SK-N-SH (cell line): ENCODE measurements around the gene CLDN6. TPM values are rescaled to one million over a fixed set of nuclear protein-coding genes. Genes with fewer than 3 reads are reported as not detected.

ENCODE experiments used
- CTCF ChIA-PET: fragments of 300-600, 350-600 bp; formaldehyde crosslinking; extraction: SDS; loops from one replicate; lab custom pipeline; 2021; lab: Yijun Ruan, JAX
- POLR2A ChIA-PET: fragments of 350-600 bp; sonication (Branson Sonifier 250); formaldehyde crosslinking; extraction: SDS; loops from one replicate; lab custom pipeline; 2020; ENCODE audit warnings: antibody characterized with exemption, inconsistent platforms; lab: Yijun Ruan, JAX
- DNase-seq: peaks from one replicate; pipeline ENCODE4 v3.0.0; 2012
- H2AFZ ChIP-seq: fragments of 200-600 bp; sonication (generic); 2 replicates; pipeline ENCODE4 v1.8.1; 2016; ENCODE audit warnings: antibody characterized with exemption, mild to moderate bottlenecking, low read depth
- H3F3A ChIP-seq: fragments of 200-600 bp; sonication (generic); replicated peaks from 2 replicates; pipeline ENCODE3; 2016; ENCODE audit warnings: antibody characterized with exemption, mild to moderate bottlenecking; ENCODE audit not compliant: insufficient read depth
- H3K27ac ChIP-seq, 2 experiments: fragments of 200-500 bp in 1 of 2; fragments of 200-600 bp in 1 of 2; sonication (Bioruptor generic) in 1 of 2; sonication (generic), shearing (Covaris generic) in 1 of 2; 2 replicates each; pipeline versions ENCODE4 v1.5.1 to v1.6.1; 2014 to 2016; ENCODE audit warnings: low read depth in 2 of 2, inconsistent platforms in 1 of 2, low read length in 1 of 2, mild to moderate bottlenecking in 1 of 2, mixed read lengths in 1 of 2
- H3K27me3 ChIP-seq: fragments of 200-600 bp; sonication (generic), shearing (Covaris generic); 2 replicates; pipeline ENCODE4 v1.6.1; 2016; ENCODE audit warnings: mixed run types; ENCODE audit not compliant: insufficient read depth
- H3K36me3 ChIP-seq, 2 experiments: fragments of 200-500 bp in 1 of 2; fragments of 200-600 bp in 1 of 2; sonication (Bioruptor generic) in 1 of 2; sonication (generic) in 1 of 2; replicated peaks in 1 of 2; 2 replicates each; pipeline versions ENCODE3 to v1.5.1; 2014 to 2016; ENCODE audit warnings: low read length in 1 of 2, mild to moderate bottlenecking in 1 of 2; ENCODE audit not compliant: insufficient read depth in 2 of 2, control insufficient read depth in 1 of 2
- H3K4me1 ChIP-seq, 2 experiments: fragments of 200-500 bp in 1 of 2; fragments of 200-600 bp in 1 of 2; sonication (Bioruptor generic) in 1 of 2; sonication (generic), shearing (Covaris generic) in 1 of 2; 2 replicates each; pipeline versions ENCODE4 v1.5.1 to v1.6.1; 2014 to 2016; ENCODE audit warnings: low read depth in 1 of 2, low read length in 1 of 2, mixed run types in 1 of 2; ENCODE audit not compliant: insufficient read depth in 2 of 2, control insufficient read depth in 1 of 2
- H3K4me2 ChIP-seq: fragments of 200-600 bp; sonication (generic), shearing (Covaris generic); 2 replicates; pipeline ENCODE4 v1.6.1; 2017; ENCODE audit warnings: mixed run types
- H3K4me3 ChIP-seq, 2 experiments: fragments of 200-500 bp in 1 of 2; fragments of 200-600 bp in 1 of 2; sonication (Bioruptor generic) in 1 of 2; sonication (generic), shearing (Covaris generic) in 1 of 2; 2 replicates each; pipeline versions ENCODE4 v1.5.1 to v1.8.1; 2014 to 2016; ENCODE audit warnings: low read depth in 2 of 2, inconsistent platforms in 1 of 2, low read length in 1 of 2, mild to moderate bottlenecking in 1 of 2, mixed read lengths in 1 of 2, moderate library complexity in 1 of 2
- H3K79me2 ChIP-seq: fragments of 200-600 bp; sonication (generic); 2 replicates; pipeline ENCODE4 v1.8.1; 2017; ENCODE audit warnings: mild to moderate bottlenecking; ENCODE audit not compliant: insufficient read depth
- H3K9ac ChIP-seq: fragments of 200-600 bp; sonication (generic); 2 replicates; pipeline ENCODE4 v1.6.1; 2017; ENCODE audit warnings: mixed run types
- H3K9me2 ChIP-seq: fragments of 200-600 bp; sonication (generic); 2 replicates; pipeline ENCODE4 v1.6.1; 2017; ENCODE audit warnings: mixed run types
- H3K9me3 ChIP-seq: fragments of 200-600 bp; sonication (generic); 2 replicates; pipeline ENCODE4 v1.6.1; 2017; ENCODE audit warnings: mixed run types, mild to moderate bottlenecking, moderate library complexity
- H4K20me1 ChIP-seq: fragments of 200-600 bp; sonication (generic); 2 replicates; pipeline ENCODE4 v1.6.1; 2017; ENCODE audit warnings: mild to moderate bottlenecking, mixed run types; ENCODE audit not compliant: insufficient read depth
- EZH2phosphoT487 ChIP-seq: fragments of 200-600 bp; sonication (generic); IDR thresholded peaks from 2 replicates; pipeline ENCODE4 v1.6.1; 2017; ENCODE audit warnings: low read depth, mixed run types, mild to moderate bottlenecking, antibody characterized with exemption, moderate library complexity, borderline replicate concordance
- FOSL2 ChIP-seq: IDR thresholded peaks from 2 replicates; pipeline ENCODE4 v1.4.0; 2012; ENCODE audit warnings: low read depth, mild to moderate bottlenecking, moderate library complexity, borderline replicate concordance
- FOXJ3 ChIP-seq: sonication (generic); formaldehyde crosslinking; IDR thresholded peaks from 2 replicates; pipeline ENCODE4 v1.5.1; 2020; ENCODE audit warnings: mild to moderate bottlenecking, missing genetic modification reagents
- FOXM1 ChIP-seq: IDR thresholded peaks from 2 replicates; pipeline ENCODE4 v1.4.0; 2012; ENCODE audit warnings: low read depth, mild to moderate bottlenecking
- GATA2 ChIP-seq: sonication (generic); formaldehyde crosslinking; IDR thresholded peaks from 2 replicates; pipeline ENCODE4 v1.5.0; 2020; ENCODE audit warnings: mild to moderate bottlenecking, missing genetic modification reagents
- IRF3 ChIP-seq: fragments of 150-350 bp; IDR thresholded peaks from 2 replicates; pipeline ENCODE4 v1.6.1; 2016; ENCODE audit warnings: mild to moderate bottlenecking, low read depth, low read length
- MEF2A ChIP-seq: IDR thresholded peaks from 2 replicates; pipeline ENCODE4 v1.4.0; 2012; ENCODE audit warnings: low read depth, borderline replicate concordance
- NFIC ChIP-seq: IDR thresholded peaks from 2 replicates; pipeline ENCODE4 v1.4.0; 2012; ENCODE audit warnings: borderline replicate concordance
- POLR2AphosphoS5 ChIP-seq: IDR thresholded peaks from 2 replicates; pipeline ENCODE4 v1.6.1; 2012; ENCODE audit warnings: low read depth, low read length
- RAD21 ChIP-seq: IDR thresholded peaks from 2 replicates; pipeline ENCODE4 v1.6.1; 2012; ENCODE audit warnings: mild to moderate bottlenecking, low read length
- SMC3 ChIP-seq: IDR thresholded peaks from 2 replicates; pipeline ENCODE4 v1.6.1; 2012; ENCODE audit warnings: low read depth, low read length, improper control_type of control experiment
- TEAD4 ChIP-seq: IDR thresholded peaks from 2 replicates; pipeline ENCODE4 v1.4.0; 2012; ENCODE audit warnings: mild to moderate bottlenecking, borderline replicate concordance; ENCODE audit not compliant: insufficient read depth
- USF1 ChIP-seq: IDR thresholded peaks from 2 replicates; pipeline ENCODE4 v1.4.0; 2012; ENCODE audit warnings: low read depth, borderline replicate concordance
- YY1 ChIP-seq: IDR thresholded peaks from 2 replicates; pipeline ENCODE4 v1.4.0; 2012; ENCODE audit warnings: low read depth, mild to moderate bottlenecking
- WGBS: methylation state at CpG from one replicate; pipeline ENCODE4 v1.1.6; 2017; ENCODE audit warnings: low lambda C conversion rate; 5-methylcytosine and 5-hydroxymethylcytosine counted together
- polyA plus RNA-seq, 3 experiments: library from polyadenylated mRNA; depleted of rRNA; stranded (reverse); fragments of >200 nt; gene quantifications; 2 replicates each; pipeline ENCODE4 v1.2.3, GENCODE V29; 2012
- TF ChIP-seq, protein P1 (sequence below): fragments of 200-600 bp; sonication (generic); IDR thresholded peaks from 2 replicates; pipeline ENCODE4 v1.6.1; 2017; ENCODE audit warnings: antibody characterized with exemption, mild to moderate bottlenecking, moderate library complexity

CLDN6 gene
- polyA plus RNA-seq, 1 of the 3 experiments (the other 2 are of a cell fraction) = 0.20 TPM

GRCh38 chr16:2986623-2987188 lies 31.3 kb downstream of the CLDN6 start:
- peaks cover 0 to 14% of the 10 kb centered on the region in 2 experiments; a peak in 1 of 4 replicates for H3K4me1 ChIP-seq
- H3K27ac ChIP-seq = no peak overlapping the region
- H3K79me2 ChIP-seq = no peaks in the 10 kb centered on the region
- H3K27me3 ChIP-seq = no peaks in the 10 kb centered on the region
- WGBS = 72% methylated on average over 6 of the region's 17 CpGs
- H3K9ac ChIP-seq = no peak overlapping the region
- TF ChIP-seq RAD21 (no peak), TEAD4 (no peak), EZH2phosphoT487 (no peak), USF1 (no peak), FOXM1 (no peak), FOXJ3 (no peak), YY1 (no peak), SMC3 (no peak)
- no peaks in the 10 kb centered on the region for H3K36me3 ChIP-seq
- DNase-seq = no peak
- H3K9me2 ChIP-seq = no peaks in the 10 kb centered on the region
- H3K4me3 ChIP-seq = no peak overlapping the region
- no peak overlapping the region for H3K4me2 ChIP-seq
- no peaks in the 10 kb centered on the region for H4K20me1 ChIP-seq
- no peaks in the 10 kb centered on the region for H3K9me3 ChIP-seq
- ChIA-PET POLR2A (no interaction called here), CTCF (interaction anchor here (0.7 to 1.5 kb wide), 4 partner anchors 8 to 67 kb away, joined by 3 to 4 read pairs (median 3); no protein-coding TSS in a partner anchor)
- H2AFZ ChIP-seq = no peak overlapping the region
- H3F3A ChIP-seq = peaks cover 10% of the 10 kb centered on the region

GRCh38 chr16:2985893-2986355 lies 32.1 kb downstream of the CLDN6 start:
- DNase-seq = no peak
- no peaks in the 10 kb centered on the region for H3K79me2 ChIP-seq
- H3K9ac ChIP-seq = no peak overlapping the region
- no peak overlapping the region for H3K4me2 ChIP-seq
- 89% methylated on average over 8 of the region's 15 CpGs for WGBS
- TF ChIP-seq SMC3 = no peak
- no peak for TF ChIP-seq RAD21
- TF ChIP-seq FOSL2 = no peak
- no peak for TF ChIP-seq NFIC
- TF ChIP-seq IRF3 = no peak
- no peak for TF ChIP-seq POLR2AphosphoS5
- TF ChIP-seq, protein P1, sequence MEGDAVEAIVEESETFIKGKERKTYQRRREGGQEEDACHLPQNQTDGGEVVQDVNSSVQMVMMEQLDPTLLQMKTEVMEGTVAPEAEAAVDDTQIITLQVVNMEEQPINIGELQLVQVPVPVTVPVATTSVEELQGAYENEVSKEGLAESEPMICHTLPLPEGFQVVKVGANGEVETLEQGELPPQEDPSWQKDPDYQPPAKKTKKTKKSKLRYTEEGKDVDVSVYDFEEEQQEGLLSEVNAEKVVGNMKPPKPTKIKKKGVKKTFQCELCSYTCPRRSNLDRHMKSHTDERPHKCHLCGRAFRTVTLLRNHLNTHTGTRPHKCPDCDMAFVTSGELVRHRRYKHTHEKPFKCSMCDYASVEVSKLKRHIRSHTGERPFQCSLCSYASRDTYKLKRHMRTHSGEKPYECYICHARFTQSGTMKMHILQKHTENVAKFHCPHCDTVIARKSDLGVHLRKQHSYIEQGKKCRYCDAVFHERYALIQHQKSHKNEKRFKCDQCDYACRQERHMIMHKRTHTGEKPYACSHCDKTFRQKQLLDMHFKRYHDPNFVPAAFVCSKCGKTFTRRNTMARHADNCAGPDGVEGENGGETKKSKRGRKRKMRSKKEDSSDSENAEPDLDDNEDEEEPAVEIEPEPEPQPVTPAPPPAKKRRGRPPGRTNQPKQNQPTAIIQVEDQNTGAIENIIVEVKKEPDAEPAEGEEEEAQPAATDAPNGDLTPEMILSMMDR = no peak
- no peak for TF ChIP-seq GATA2 (CRISPR knock-in tag)
- no peak for TF ChIP-seq MEF2A
- H4K20me1 ChIP-seq = no peaks in the 10 kb centered on the region
- no peak overlapping the region for H3K27ac ChIP-seq
- peaks cover 10% of the 10 kb centered on the region for H3F3A ChIP-seq
- no peaks in the 10 kb centered on the region for H3K36me3 ChIP-seq
- H3K27me3 ChIP-seq = no peaks in the 10 kb centered on the region
- H3K9me2 ChIP-seq = no peaks in the 10 kb centered on the region
- no peak overlapping the region for H3K4me3 ChIP-seq
- CTCF ChIA-PET = interaction anchor here (0.7 to 2.1 kb wide), 9 partner anchors 9 to 67 kb away, joined by 3 to 9 read pairs (median 3); no protein-coding TSS in a partner anchor
- POLR2A ChIA-PET = no interaction called here
- H3K9me3 ChIP-seq = no peaks in the 10 kb centered on the region
- peaks cover 2 to 14% of the 10 kb centered on the region in 2 experiments; a peak in 2 of 4 replicates for H3K4me1 ChIP-seq
- H2AFZ ChIP-seq = no peak overlapping the region
